ENCODE data around the gene B3GALT6. TPM values are rescaled to one million over a fixed set of nuclear protein-coding genes. Genes with fewer than 3 reads are reported as not detected.

B3GALT6 gene
- total RNA-seq, 4 donors from 2014 or later = 8.5 to 32.8 (median 20.6) TPM

DNA sequence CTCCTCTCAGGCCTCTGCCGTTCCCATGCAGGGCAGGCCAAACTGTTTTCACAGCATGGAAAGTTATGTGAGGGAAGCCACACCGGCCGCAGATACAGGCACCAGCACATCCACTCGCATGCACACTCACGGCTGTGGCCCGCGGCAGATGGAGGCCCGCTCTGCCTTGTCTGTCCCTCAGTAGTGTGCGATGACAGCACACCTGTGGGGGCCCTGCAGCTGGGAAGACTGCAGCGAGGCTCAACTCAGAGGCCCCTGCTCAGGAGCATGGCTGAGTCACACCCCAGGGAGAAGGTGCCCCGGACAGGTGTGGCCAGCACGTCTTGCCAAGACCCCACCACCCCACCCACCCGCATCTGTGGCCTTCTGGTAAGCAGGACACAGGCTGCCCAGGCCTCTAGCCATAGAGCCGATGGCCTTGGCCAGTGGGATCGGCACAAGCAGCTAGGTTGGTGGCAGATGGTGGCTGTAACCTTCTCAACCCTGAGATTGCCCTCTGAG lies 42.9 kb downstream of the B3GALT6 start:
- peak overlapping the region in 1 of 4 donors; percentile 84 for H3K4me3 ChIP-seq

DNA sequence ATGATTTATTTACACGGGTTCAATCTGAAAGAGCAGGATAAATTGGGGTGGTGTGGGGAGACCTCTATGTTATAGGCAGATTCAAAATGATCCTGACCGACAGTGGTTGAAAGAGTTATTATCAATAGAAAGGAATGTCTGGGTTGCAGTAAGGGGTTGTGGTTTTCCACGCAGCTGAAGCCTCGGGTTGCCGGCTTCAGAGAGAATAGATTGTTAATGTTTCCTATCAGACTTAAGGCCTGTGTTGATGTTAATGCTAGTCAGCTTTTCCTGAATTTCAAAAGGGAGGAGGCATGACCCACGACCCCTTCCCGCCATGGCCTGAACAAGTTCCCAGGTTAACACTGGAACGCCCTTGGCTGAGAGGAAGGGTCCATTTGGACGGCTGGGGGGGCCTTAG lies 43.8 kb downstream of the B3GALT6 start:
- Histone ChIP-seq H3K27ac (no peak overlapping the region), H3K27me3 (no peaks in the 10 kb centered on the region), H3K4me3 (no peak overlapping the region), H3K36me3 (no peaks in the 10 kb centered on the region), H3K9me3 (no peaks in the 10 kb centered on the region), H3K4me1 (peaks cover 26 to 28% of the 10 kb centered on the region in 2 donors)
- intact Hi-C loops (cut with DNase I; ENCODE audit: low total_unique reads) = no loop called here
- TF ChIP-seq, protein P1, sequence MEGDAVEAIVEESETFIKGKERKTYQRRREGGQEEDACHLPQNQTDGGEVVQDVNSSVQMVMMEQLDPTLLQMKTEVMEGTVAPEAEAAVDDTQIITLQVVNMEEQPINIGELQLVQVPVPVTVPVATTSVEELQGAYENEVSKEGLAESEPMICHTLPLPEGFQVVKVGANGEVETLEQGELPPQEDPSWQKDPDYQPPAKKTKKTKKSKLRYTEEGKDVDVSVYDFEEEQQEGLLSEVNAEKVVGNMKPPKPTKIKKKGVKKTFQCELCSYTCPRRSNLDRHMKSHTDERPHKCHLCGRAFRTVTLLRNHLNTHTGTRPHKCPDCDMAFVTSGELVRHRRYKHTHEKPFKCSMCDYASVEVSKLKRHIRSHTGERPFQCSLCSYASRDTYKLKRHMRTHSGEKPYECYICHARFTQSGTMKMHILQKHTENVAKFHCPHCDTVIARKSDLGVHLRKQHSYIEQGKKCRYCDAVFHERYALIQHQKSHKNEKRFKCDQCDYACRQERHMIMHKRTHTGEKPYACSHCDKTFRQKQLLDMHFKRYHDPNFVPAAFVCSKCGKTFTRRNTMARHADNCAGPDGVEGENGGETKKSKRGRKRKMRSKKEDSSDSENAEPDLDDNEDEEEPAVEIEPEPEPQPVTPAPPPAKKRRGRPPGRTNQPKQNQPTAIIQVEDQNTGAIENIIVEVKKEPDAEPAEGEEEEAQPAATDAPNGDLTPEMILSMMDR (IDR thresholded peaks at IDR 0.05 in 4 of 5, conservative IDR thresholded peaks at IDR 0.05 in 1 of 5) = no peak
- TF ChIP-seq POLR2A (IDR thresholded peaks at IDR 0.05) = no peak
- in situ Hi-C loops (cut with MboI; ENCODE audit: low sequenced_read_pairs in 4 of 4) = no loop called here
- no peak for ATAC-seq
- no peak for DNase-seq

More for the DNA sequence above, 42.9 kb downstream of the B3GALT6 start:
- no peak for DNase-seq
- no peak for TF ChIP-seq POLR2A (IDR thresholded peaks at IDR 0.05)
- TF ChIP-seq, protein P1 (IDR thresholded peaks at IDR 0.05 in 4 of 5, conservative IDR thresholded peaks at IDR 0.05 in 1 of 5) = no peak
- in situ Hi-C loops (cut with MboI; ENCODE audit: low sequenced_read_pairs in 4 of 4) = loop anchor here in 2 of 4 donors (25.0 kb wide), 2 partner anchors 138 to 163 kb away; partner anchors contain the start of gene C1orf159 (in 1 of the 2)
- H3K9me3 ChIP-seq = no peaks in the 10 kb centered on the region
- no peaks in the 10 kb centered on the region for H3K27me3 ChIP-seq
- intact Hi-C loops (cut with DNase I; ENCODE audit: low total_unique reads) = loop anchor here (5.0 kb wide), 1 partner anchor 102 kb away; the partner anchor contains the start of gene AURKAIP1
- peaks cover 34 to 37% of the 10 kb centered on the region in 2 donors for H3K4me1 ChIP-seq
- ATAC-seq = no peak
- no peaks in the 10 kb centered on the region for H3K36me3 ChIP-seq
- no peak overlapping the region for H3K27ac ChIP-seq

DNA sequence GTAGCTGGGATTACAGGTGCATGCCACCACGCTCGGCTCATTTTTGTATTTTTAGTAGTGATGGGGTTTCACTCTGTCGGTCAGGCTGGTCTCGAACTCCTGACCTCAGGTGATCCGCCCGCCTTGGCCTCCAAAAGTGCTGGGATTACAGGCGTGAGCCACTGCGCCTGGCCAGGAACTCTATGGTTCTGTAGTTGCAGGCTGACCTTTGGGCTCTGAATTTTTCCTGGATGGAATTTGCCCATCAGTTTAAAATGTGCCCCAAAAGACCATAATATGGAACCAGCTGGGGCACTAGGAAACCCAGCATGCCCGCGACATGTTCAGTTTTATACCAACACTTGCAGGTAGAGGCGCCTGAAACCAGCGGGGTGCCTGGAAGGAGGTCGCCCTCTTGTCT lies 46.6 kb downstream of the B3GALT6 start:
- TF ChIP-seq, protein P1 (IDR thresholded peaks at IDR 0.05 in 4 of 5, conservative IDR thresholded peaks at IDR 0.05 in 1 of 5) = no peak
- TF ChIP-seq POLR2A (IDR thresholded peaks at IDR 0.05) = no peak
- no peaks in the 10 kb centered on the region for H3K9me3 ChIP-seq
- H3K27me3 ChIP-seq = no peaks in the 10 kb centered on the region
- no peak overlapping the region for H3K27ac ChIP-seq
- H3K36me3 ChIP-seq = no peaks in the 10 kb centered on the region
- H3K4me1 ChIP-seq = peaks cover 7 to 13% of the 10 kb centered on the region in 2 donors
- no peak overlapping the region for H3K4me3 ChIP-seq
- intact Hi-C loops (cut with DNase I; ENCODE audit: low total_unique reads) = no loop called here
- DNase-seq (no peak), ATAC-seq (no peak)
- in situ Hi-C loops (cut with MboI; ENCODE audit: low sequenced_read_pairs in 4 of 4) = no loop called here

DNA sequence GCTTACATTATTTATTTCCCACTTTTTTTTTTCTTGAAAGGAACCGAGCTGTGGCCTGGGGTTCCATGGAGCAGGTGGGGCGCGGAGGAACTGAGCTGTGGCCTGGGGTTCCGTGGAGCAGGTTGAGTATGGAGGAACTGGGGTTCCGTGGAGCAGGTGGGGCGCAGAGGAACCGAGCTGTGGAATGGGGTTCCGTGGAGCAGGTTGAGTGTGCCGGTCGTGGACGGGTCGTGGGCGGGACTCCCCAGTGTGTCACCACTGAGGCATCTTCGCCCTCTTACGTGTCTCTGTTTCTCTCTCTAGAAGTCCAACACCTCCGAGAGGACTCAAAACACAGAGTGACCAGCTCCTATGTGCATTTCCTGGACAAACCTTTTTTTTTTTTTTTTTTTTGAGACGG lies 47.0 kb downstream of the B3GALT6 start:
- no peak for TF ChIP-seq POLR2A (IDR thresholded peaks at IDR 0.05)
- TF ChIP-seq, protein P1 (IDR thresholded peaks at IDR 0.05 in 4 of 5, conservative IDR thresholded peaks at IDR 0.05 in 1 of 5) = no peak
- Histone ChIP-seq H3K36me3 (no peaks in the 10 kb centered on the region), H3K9me3 (no peaks in the 10 kb centered on the region), H3K27me3 (no peaks in the 10 kb centered on the region), H3K4me1 (peaks cover 7 to 13% of the 10 kb centered on the region in 2 donors), H3K4me3 (no peak overlapping the region), H3K27ac (no peak overlapping the region)
- DNase-seq (no peak), ATAC-seq (no peak)
- intact Hi-C loops (cut with DNase I; ENCODE audit: low total_unique reads) (no loop called here), in situ Hi-C loops (cut with MboI; ENCODE audit: low sequenced_read_pairs in 4 of 4) (no loop called here)
